Left kidney (tissue), 2 donors: Measurements from ENCODE around the gene PAM. TPM values are rescaled to one million over a fixed set of nuclear protein-coding genes. Genes with fewer than 3 reads are reported as not detected.
"Not testable (repeated sequence)": the region's sequence is repeated elsewhere in the genome, so short reads cannot be mapped to it uniquely, and the experiment has no call there.

Experiments used
- DNase-seq: peaks from one replicate; pipeline ENCODE4 v3.0.0-alpha.2; 2013
- polyA plus RNA-seq: library from polyadenylated mRNA; unstranded; fragments of 120-200 nt; gene quantifications from one replicate; pipeline ENCODE4 v1.2.1, GENCODE V29; 2013; ENCODE audit not compliant: insufficient read length

The PAM gene
- polyA plus RNA-seq, 1 donor, result 232 TPM

- DNase-seq, result no peak
These were observed 243.1 kb downstream of the PAM start for GRCh38 chr5:102998224-102998623.

- no peak for DNase-seq
These were observed 244.1 kb downstream of the PAM start for GRCh38 chr5:102999191-102999590.

GRCh38 chr5:102999621-103000020 is 244.5 kb downstream of the PAM start:
- DNase-seq, result not testable (repeated sequence)

- DNase-seq, result no peak
These were observed 245.0 kb downstream of the PAM start for GRCh38 chr5:103000089-103000488.

- no peak for DNase-seq
These were observed 248.8 kb downstream of the PAM start for GRCh38 chr5:103003872-103004271.

- DNase-seq, result no peak
These were observed 250.2 kb downstream of the PAM start for GRCh38 chr5:103005276-103005675.

- no peak for DNase-seq
These were observed 251.8 kb downstream of the PAM start for GRCh38 chr5:103006921-103007320.

GRCh38 chr5:103010168-103010567 is 255.1 kb downstream of the PAM start:
- no peak for DNase-seq

- no peak for DNase-seq
These were observed 258.9 kb downstream of the PAM start for GRCh38 chr5:103013933-103014552.

GRCh38 chr5:103014983-103015382 is 259.9 kb downstream of the PAM start:
- no peak for DNase-seq

- no peak for DNase-seq
These were observed 261.1 kb downstream of the PAM start for GRCh38 chr5:103016167-103016566.

GRCh38 chr5:103019804-103020203 is 264.7 kb downstream of the PAM start:
- no peak for DNase-seq

GRCh38 chr5:103021314-103021713 is 266.2 kb downstream of the PAM start:
- no peak for DNase-seq

- DNase-seq, result no peak
These were observed 272.2 kb downstream of the PAM start for GRCh38 chr5:103027267-103027666.

- DNase-seq, result no peak
These were observed 276.5 kb downstream of the PAM start for GRCh38 chr5:103031607-103032006.

GRCh38 chr5:103033696-103034095 is 278.6 kb downstream of the PAM start:
- DNase-seq, result no peak

- DNase-seq, result no peak
These were observed 279.7 kb downstream of the PAM start for GRCh38 chr5:103034662-103035392.

GRCh38 chr5:103035701-103036100 is 280.6 kb downstream of the PAM start:
- no peak for DNase-seq

GRCh38 chr5:103036601-103037000 is 281.5 kb downstream of the PAM start:
- no peak for DNase-seq

- no peak for DNase-seq
These were observed 282.8 kb downstream of the PAM start for GRCh38 chr5:103037673-103038455.

- DNase-seq, result peak; percentile 15
These were observed 286.1 kb downstream of the PAM start for GRCh38 chr5:103041071-103041676.

- DNase-seq, result not testable (repeated sequence)
These were observed 291.6 kb downstream of the PAM start for GRCh38 chr5:103046706-103047105.
